Measurements from ENCODE around the gene ANKH.

ANKH gene

DNA sequence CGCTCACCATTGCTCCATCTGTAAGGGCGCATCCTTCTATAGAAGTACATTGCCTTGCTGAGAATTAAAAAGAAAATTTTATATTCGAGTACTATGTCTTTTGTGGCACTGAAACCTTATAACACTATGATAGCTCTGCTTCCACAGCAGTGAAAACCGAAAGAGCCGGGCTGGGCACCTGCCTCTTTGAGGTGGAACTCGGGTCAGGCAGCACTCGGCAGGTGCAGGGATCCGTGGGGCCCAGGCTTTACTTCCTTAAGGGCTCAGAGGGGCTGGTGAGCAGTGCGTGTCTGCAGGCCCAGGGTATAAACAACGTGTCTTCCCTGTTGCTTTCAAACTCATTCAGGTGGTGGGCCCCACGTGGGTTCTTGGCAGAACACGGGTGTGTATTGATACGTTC is 137.2 kb downstream of the ANKH start:
- Histone ChIP-seq H3K9me3 (ENCODE audit: control insufficient read depth, insufficient read depth, low read length) (no peaks in the 10 kb centered on the region), H3K4me3 (ENCODE audit: low read length) (no peak overlapping the region), H3K27me3 (ENCODE audit: control insufficient read depth, low read length) (no peaks in the 10 kb centered on the region), H3F3A (ENCODE audit: control insufficient read depth, insufficient read depth) (no peaks in the 10 kb centered on the region), H3K79me2 (ENCODE audit: control insufficient read depth, low read length) (no peaks in the 10 kb centered on the region), H3K9me2 (replicated peaks; ENCODE audit: control insufficient read depth, low read length) (no peaks in the 10 kb centered on the region), H3K4me1 (ENCODE audit: control insufficient read depth, low read length) (no peaks in the 10 kb centered on the region), H3K4me2 (ENCODE audit: low read length) (no peak overlapping the region), H3K36me3 (ENCODE audit: control insufficient read depth, low read length) (peaks cover 12% of the 10 kb centered on the region; the same call in 1 of the 2 replicates), H4K20me1 (ENCODE audit: control insufficient read depth, insufficient read depth, low read depth, low read length) (no peaks in the 10 kb centered on the region), H3K27ac (ENCODE audit: low read depth, low read length) (no peak overlapping the region)
- TF ChIP-seq, protein P1, sequence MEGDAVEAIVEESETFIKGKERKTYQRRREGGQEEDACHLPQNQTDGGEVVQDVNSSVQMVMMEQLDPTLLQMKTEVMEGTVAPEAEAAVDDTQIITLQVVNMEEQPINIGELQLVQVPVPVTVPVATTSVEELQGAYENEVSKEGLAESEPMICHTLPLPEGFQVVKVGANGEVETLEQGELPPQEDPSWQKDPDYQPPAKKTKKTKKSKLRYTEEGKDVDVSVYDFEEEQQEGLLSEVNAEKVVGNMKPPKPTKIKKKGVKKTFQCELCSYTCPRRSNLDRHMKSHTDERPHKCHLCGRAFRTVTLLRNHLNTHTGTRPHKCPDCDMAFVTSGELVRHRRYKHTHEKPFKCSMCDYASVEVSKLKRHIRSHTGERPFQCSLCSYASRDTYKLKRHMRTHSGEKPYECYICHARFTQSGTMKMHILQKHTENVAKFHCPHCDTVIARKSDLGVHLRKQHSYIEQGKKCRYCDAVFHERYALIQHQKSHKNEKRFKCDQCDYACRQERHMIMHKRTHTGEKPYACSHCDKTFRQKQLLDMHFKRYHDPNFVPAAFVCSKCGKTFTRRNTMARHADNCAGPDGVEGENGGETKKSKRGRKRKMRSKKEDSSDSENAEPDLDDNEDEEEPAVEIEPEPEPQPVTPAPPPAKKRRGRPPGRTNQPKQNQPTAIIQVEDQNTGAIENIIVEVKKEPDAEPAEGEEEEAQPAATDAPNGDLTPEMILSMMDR (IDR thresholded peaks at IDR 0.05; ENCODE audit: low read depth, low read length, poor library complexity, severe bottlenecking), result no peak
- no peak for TF ChIP-seq EZH2phosphoT487 (IDR thresholded peaks at IDR 0.05; ENCODE audit: borderline replicate concordance, low read length)

DNA sequence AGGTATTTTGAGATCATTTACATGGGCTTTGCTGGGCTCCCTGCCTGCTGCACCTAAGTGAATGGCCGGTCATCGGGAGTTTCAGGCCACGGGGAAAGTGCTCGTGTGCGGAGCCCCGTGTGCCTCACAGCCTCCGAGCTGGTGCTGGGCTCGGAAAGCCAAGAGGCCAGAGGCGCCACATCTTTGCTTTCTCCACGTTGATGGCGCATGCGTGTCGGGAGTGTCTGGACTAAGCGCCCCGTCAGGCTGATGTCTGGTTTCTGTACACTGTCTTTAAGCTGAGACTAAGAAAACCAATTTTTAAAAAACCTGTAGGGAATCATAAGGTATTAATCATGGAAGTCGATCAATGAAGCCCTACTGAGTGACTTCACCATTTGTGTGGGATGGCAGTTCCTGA is 137.9 kb downstream of the ANKH start:
- TF ChIP-seq, protein P1 (IDR thresholded peaks at IDR 0.05; ENCODE audit: low read depth, low read length, poor library complexity, severe bottlenecking), result no peak
- TF ChIP-seq EZH2phosphoT487 (IDR thresholded peaks at IDR 0.05; ENCODE audit: borderline replicate concordance, low read length), result no peak
- Histone ChIP-seq H3K36me3 (ENCODE audit: control insufficient read depth, low read length) (peaks cover 11% of the 10 kb centered on the region; the same call in 1 of the 2 replicates), H3K79me2 (ENCODE audit: control insufficient read depth, low read length) (no peaks in the 10 kb centered on the region)

DNA sequence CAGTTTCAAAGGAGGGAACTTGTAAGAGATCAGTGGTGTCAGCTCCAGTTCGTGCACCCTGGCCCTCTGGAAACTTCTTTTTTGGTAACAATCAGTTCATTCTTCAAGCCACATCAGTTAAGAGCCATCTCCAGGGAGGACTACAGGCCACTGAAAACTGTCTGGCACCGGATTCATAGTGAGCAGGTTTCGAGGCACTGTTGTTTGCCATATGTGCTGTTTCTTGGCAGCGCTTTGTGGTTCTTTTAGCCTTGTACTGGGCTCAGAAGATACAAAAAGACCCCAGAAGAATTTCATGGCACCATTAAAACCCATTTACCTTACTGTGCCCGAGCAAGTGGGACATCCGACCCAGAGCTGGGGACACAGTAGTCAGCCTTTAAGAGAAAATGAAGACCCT is 138.6 kb downstream of the ANKH start:
- H4K20me1 ChIP-seq (ENCODE audit: control insufficient read depth, insufficient read depth, low read depth, low read length), result no peaks in the 10 kb centered on the region
- TF ChIP-seq, protein P1 (IDR thresholded peaks at IDR 0.05; ENCODE audit: low read depth, low read length, poor library complexity, severe bottlenecking), result no peak
- TF ChIP-seq EZH2phosphoT487 (IDR thresholded peaks at IDR 0.05; ENCODE audit: borderline replicate concordance, low read length), result no peak

More for the DNA sequence above, 137.9 kb downstream of the ANKH start:
- H3K4me2 ChIP-seq (ENCODE audit: low read length), result no peak overlapping the region
- no peak overlapping the region for H3K4me3 ChIP-seq (ENCODE audit: low read length)
- no peaks in the 10 kb centered on the region for H3F3A ChIP-seq (ENCODE audit: control insufficient read depth, insufficient read depth)
- H3K4me1 ChIP-seq (ENCODE audit: control insufficient read depth, low read length), result no peaks in the 10 kb centered on the region
- no peaks in the 10 kb centered on the region for H3K9me3 ChIP-seq (ENCODE audit: control insufficient read depth, insufficient read depth, low read length)
- H3K27me3 ChIP-seq (ENCODE audit: control insufficient read depth, low read length), result no peaks in the 10 kb centered on the region
- H3K9me2 ChIP-seq (replicated peaks; ENCODE audit: control insufficient read depth, low read length), result no peaks in the 10 kb centered on the region
- H4K20me1 ChIP-seq (ENCODE audit: control insufficient read depth, insufficient read depth, low read depth, low read length), result no peaks in the 10 kb centered on the region
- no peak overlapping the region for H3K27ac ChIP-seq (ENCODE audit: low read depth, low read length)

More for the DNA sequence above, 138.6 kb downstream of the ANKH start:
- no peaks in the 10 kb centered on the region for H3K4me1 ChIP-seq (ENCODE audit: control insufficient read depth, low read length)
- H3K27ac ChIP-seq (ENCODE audit: low read depth, low read length), result no peak overlapping the region
- no peaks in the 10 kb centered on the region for H3F3A ChIP-seq (ENCODE audit: control insufficient read depth, insufficient read depth)
- H3K36me3 ChIP-seq (ENCODE audit: control insufficient read depth, low read length), result peaks cover 10% of the 10 kb centered on the region; the same call in 1 of the 2 replicates
- no peaks in the 10 kb centered on the region for H3K27me3 ChIP-seq (ENCODE audit: control insufficient read depth, low read length)
- no peak overlapping the region for H3K4me3 ChIP-seq (ENCODE audit: low read length)
- H3K9me3 ChIP-seq (ENCODE audit: control insufficient read depth, insufficient read depth, low read length), result no peaks in the 10 kb centered on the region
- no peak overlapping the region for H3K4me2 ChIP-seq (ENCODE audit: low read length)
- H3K79me2 ChIP-seq (ENCODE audit: control insufficient read depth, low read length), result no peaks in the 10 kb centered on the region
- H3K9me2 ChIP-seq (replicated peaks; ENCODE audit: control insufficient read depth, low read length), result no peaks in the 10 kb centered on the region

Data from DOHH2 (cell line).